ENCODE measurements around the gene STON1. TPM values are rescaled to one million over a fixed set of nuclear protein-coding genes. Genes with fewer than 3 reads are reported as not detected.

STON1 gene
- total and polyA plus RNA-seq, 2 of the 8 experiments (the other 6 are each of a cell fraction or from before 2014, with no cell fraction given) = 5.0 to 10.1 TPM

- H4K5ac ChIP-seq (ENCODE audit: insufficient read length, low read depth, low read length) = no peak overlapping the region
- H2AFZ ChIP-seq (ENCODE audit: low read length) = no peak overlapping the region
- DNase-seq (ENCODE audit: low read depth in 1 of 2, low spot score in 2 of 2) (no peak), FAIRE-seq (no peak)
- no peak overlapping the region for H3K4me2 ChIP-seq (ENCODE audit: insufficient read depth in 1 of 2, low read depth in 2 of 2, low read length in 2 of 2)
- no peaks in the 10 kb centered on the region for H3K79me1 ChIP-seq (ENCODE audit: low read depth, low read length)
- no peaks in the 10 kb centered on the region for H3K9me3 ChIP-seq (ENCODE audit: insufficient read depth in 2 of 2, low read depth in 1 of 2, low read length in 1 of 2)
- H3K18ac ChIP-seq (ENCODE audit: extremely low read depth, low read length) = no peak overlapping the region
- no peak overlapping the region for H3K4me3 ChIP-seq (ENCODE audit: extremely low read depth in 1 of 4, insufficient read depth in 2 of 4, low read depth in 3 of 4, low read length in 4 of 4)
- H4K20me1 ChIP-seq (replicated peaks in 1 of 2; ENCODE audit: control insufficient read depth in 1 of 2, insufficient read depth in 2 of 2, low read length in 2 of 2) = no peaks in the 10 kb centered on the region
- H3K23me2 ChIP-seq (ENCODE audit: low read depth, low read length) = no peaks in the 10 kb centered on the region
- TF ChIP-seq TAF7 (optimal IDR thresholded peaks at IDR 0.05; ENCODE audit: borderline replicate concordance, low read depth, low read length) (no peak), RXRA (IDR thresholded peaks at IDR 0.05; ENCODE audit: insufficient read depth, low read depth, low read length) (no peak), RNF2 (IDR thresholded peaks at IDR 0.05; ENCODE audit: borderline replicate concordance, low read depth, low read length, missing control alignments, poor library complexity, severe bottlenecking) (no peak), MAFK (IDR thresholded peaks at IDR 0.05; ENCODE audit: low read depth, low read length) (no peak), CBX5 (IDR thresholded peaks at IDR 0.05; ENCODE audit: low read depth, low read length) (no peak), BRCA1 (IDR thresholded peaks at IDR 0.05; ENCODE audit: low read depth, low read length) (no peak), SIRT6 (IDR thresholded peaks at IDR 0.05; ENCODE audit: low read length) (no peak), EP300 (IDR thresholded peaks at IDR 0.05; ENCODE audit: borderline replicate concordance in 1 of 2, low read depth in 2 of 2, low read length in 2 of 2) (no peak)
- POLR2A ChIA-PET (ENCODE audit: partially characterized antibody) = no interaction called here
- CTCF ChIA-PET (ENCODE audit: partially characterized antibody) = interaction anchor here (0.6 kb wide), 1 partner anchor 384 kb away, joined by 3 read pairs; no protein-coding TSS in a partner anchor
- H2BK12ac ChIP-seq (ENCODE audit: low read depth, low read length) = no peak overlapping the region
- H3K4ac ChIP-seq (replicated peaks; ENCODE audit: insufficient read length, low read depth, low read length) = no peak overlapping the region
- no peaks in the 10 kb centered on the region for H3K79me2 ChIP-seq (ENCODE audit: control insufficient read depth in 1 of 2, insufficient read depth in 2 of 2, low read length in 2 of 2)
- H3K36me3 ChIP-seq (ENCODE audit: control insufficient read depth in 2 of 4, insufficient read depth in 4 of 4, low read length in 3 of 4) = peaks cover 2 to 36% (median 4%) of the 10 kb centered on the region in 4 experiments; a peak in 5 of 8 replicates
- no peak overlapping the region for H3K23ac ChIP-seq (ENCODE audit: insufficient read length)
- H2BK15ac ChIP-seq (ENCODE audit: low read length) = no peak overlapping the region
- 90% methylated on average over 4 of the region's 4 CpGs; no CpG with 5 or more reads in 1 of the 2 experiments for WGBS, 2 experiments (ENCODE audit: extremely low coverage in 1 of 2, insufficient coverage in 1 of 2, insufficient read length in 1 of 2, insufficient replicate concordance in 2 of 2, low coverage in 1 of 2, low lambda C conversion rate in 2 of 2, missing lambda C conversion rate in 1 of 2)
- H2BK5ac ChIP-seq (ENCODE audit: low read depth, low read length) = no peak overlapping the region
- no peak overlapping the region for H3K9ac ChIP-seq (replicated peaks in 1 of 4; ENCODE audit: extremely low read depth in 1 of 4, low read depth in 3 of 4, low read length in 3 of 4)
- no peak overlapping the region for H2AK5ac ChIP-seq (ENCODE audit: low read depth, low read length)
- no peak overlapping the region for H3K27ac ChIP-seq (ENCODE audit: low read depth, low read length)
- no peak overlapping the region for H2BK20ac ChIP-seq (ENCODE audit: low read length)
- H4K8ac ChIP-seq (ENCODE audit: extremely low read depth, insufficient read depth, low read length) = no peak overlapping the region
- H3K14ac ChIP-seq (ENCODE audit: insufficient read length) = no peak overlapping the region
- no peak overlapping the region for H3K56ac ChIP-seq (replicated peaks; ENCODE audit: insufficient read length, low read depth, low read length)
- no peak overlapping the region for H4K91ac ChIP-seq (replicated peaks; ENCODE audit: insufficient read length, low read length)
- H3K27me3 ChIP-seq (replicated peaks in 1 of 4; ENCODE audit: control insufficient read depth in 3 of 4, extremely low read depth in 1 of 4, insufficient read depth in 3 of 4, low read length in 3 of 4) = no peaks in the 10 kb centered on the region
- peaks cover 0 to 8% (median 3%) of the 10 kb centered on the region in 4 experiments; a peak in 5 of 7 replicates for H3K4me1 ChIP-seq (replicated peaks in 1 of 4; ENCODE audit: control insufficient read depth in 3 of 4, insufficient read depth in 4 of 4, low read length in 3 of 4)
- no peak overlapping the region for H2BK120ac ChIP-seq (replicated peaks; ENCODE audit: low read depth, low read length)
Observed at GRCh38 chr2:48512571-48512970, 17.4 kb upstream of the STON1 start.
